Stimulated activated CD4-positive, alpha-beta T cell treated with anti-CD3 and anti-CD28 coated beads, Interleukin-2, amount 100 ng/mL, for 48 hours (primary cell): Measurements from ENCODE around the gene SNAPC4.
"Not testable (repeated sequence)": the region's sequence is repeated elsewhere in the genome, so short reads cannot be mapped to it uniquely, and the experiment has no call there.

ENCODE experiments used
- DNase-seq, 2 donors: peaks; one replicate each; pipeline ENCODE4 v3.0.0-alpha.2; 2020

The SNAPC4 gene

GRCh38 chr9:136433849-136434579 lies 34.0 kb upstream of the SNAPC4 start:
- DNase-seq: no peak

GRCh38 chr9:136433043-136433715 lies 33.2 kb upstream of the SNAPC4 start:
- no peak for DNase-seq

GRCh38 chr9:136432591-136432990 lies 32.6 kb upstream of the SNAPC4 start:
- DNase-seq: no peak

- DNase-seq: no peak
Measured at GRCh38 chr9:136431782-136432350, 31.9 kb upstream of the SNAPC4 start.

GRCh38 chr9:136430588-136431234 lies 30.7 kb upstream of the SNAPC4 start:
- DNase-seq: no peak

- DNase-seq: no peak
Measured at GRCh38 chr9:136429683-136430491, 29.9 kb upstream of the SNAPC4 start.

- DNase-seq: no peak
Measured at GRCh38 chr9:136429075-136429628, 29.2 kb upstream of the SNAPC4 start.

- DNase-seq: no peak
Measured at GRCh38 chr9:136426787-136427186, 26.8 kb upstream of the SNAPC4 start.

GRCh38 chr9:136425367-136425766 lies 25.4 kb upstream of the SNAPC4 start:
- DNase-seq: not testable (repeated sequence)

- DNase-seq: no peak
Measured at GRCh38 chr9:136424750-136425362, 24.9 kb upstream of the SNAPC4 start.

GRCh38 chr9:136423432-136424146 lies 23.6 kb upstream of the SNAPC4 start:
- DNase-seq: no peak

- no peak for DNase-seq
Measured at GRCh38 chr9:136422876-136423275, 22.9 kb upstream of the SNAPC4 start.

- DNase-seq: no peak
Measured at GRCh38 chr9:136421791-136422190, 21.8 kb upstream of the SNAPC4 start.

GRCh38 chr9:136419092-136419420 lies 19.1 kb upstream of the SNAPC4 start:
- no peak for DNase-seq

- DNase-seq: no peak
Measured at GRCh38 chr9:136418182-136419091, 18.5 kb upstream of the SNAPC4 start.

GRCh38 chr9:136416914-136417313 lies 16.9 kb upstream of the SNAPC4 start:
- no peak for DNase-seq

- no peak for DNase-seq
Measured at GRCh38 chr9:136416427-136416826, 16.5 kb upstream of the SNAPC4 start.

GRCh38 chr9:136412962-136413361 lies 13.0 kb upstream of the SNAPC4 start:
- no peak for DNase-seq

- DNase-seq: no peak
Measured at GRCh38 chr9:136411378-136411777, 11.4 kb upstream of the SNAPC4 start.
